Anterior cingulate cortex (tissue), 58 donors: ENCODE data around the gene SPRY4.

Experiments
- DNase-seq, 58 donors: peaks; one replicate each; lab custom pipeline; 2025; lab: John Stamatoyannopoulos, UW

Gene SPRY4

GRCh38 chr5:142295960-142296860 lies 28.6 kb downstream of the SPRY4 start:
- no peak for DNase-seq

- no peak for DNase-seq
Observed at GRCh38 chr5:142295084-142295758, 29.6 kb downstream of the SPRY4 start.

GRCh38 chr5:142293486-142293885 lies 31.3 kb downstream of the SPRY4 start:
- no peak for DNase-seq

GRCh38 chr5:142292808-142293207 lies 32.0 kb downstream of the SPRY4 start:
- DNase-seq: no peak

GRCh38 chr5:142292249-142292648 lies 32.6 kb downstream of the SPRY4 start:
- DNase-seq: no peak

GRCh38 chr5:142290577-142291299 lies 34.1 kb downstream of the SPRY4 start:
- no peak for DNase-seq

GRCh38 chr5:142289708-142290576 lies 34.9 kb downstream of the SPRY4 start:
- DNase-seq: no peak

- no peak for DNase-seq
Observed at GRCh38 chr5:142287973-142288313, 36.9 kb downstream of the SPRY4 start.

- DNase-seq: no peak
Observed at GRCh38 chr5:142287096-142287972, 37.5 kb downstream of the SPRY4 start.

GRCh38 chr5:142286111-142286510 lies 38.7 kb downstream of the SPRY4 start:
- no peak for DNase-seq

GRCh38 chr5:142283304-142283703 lies 41.5 kb downstream of the SPRY4 start:
- DNase-seq: no peak

GRCh38 chr5:142281966-142282365 lies 42.9 kb downstream of the SPRY4 start:
- no peak for DNase-seq

GRCh38 chr5:142281008-142281367 lies 43.8 kb downstream of the SPRY4 start:
- DNase-seq: no peak

- no peak for DNase-seq
Observed at GRCh38 chr5:142280066-142281007, 44.5 kb downstream of the SPRY4 start.

GRCh38 chr5:142278627-142279026 lies 46.2 kb downstream of the SPRY4 start:
- DNase-seq: no peak

- no peak for DNase-seq
Observed at GRCh38 chr5:142277796-142278195, 47.0 kb downstream of the SPRY4 start.

- DNase-seq: no peak
Observed at GRCh38 chr5:142276517-142276916, 48.3 kb downstream of the SPRY4 start.

- DNase-seq: no peak
Observed at GRCh38 chr5:142275496-142275895, 49.3 kb downstream of the SPRY4 start.
